Ovary (tissue), 9 donors: ENCODE data around the gene PDCD2. TPM values are rescaled to one million over a fixed set of nuclear protein-coding genes. Genes with fewer than 3 reads are reported as not detected.

Experiments
- DNase-seq, 5 donors: peaks; one replicate each; pipeline ENCODE4 v3.0.0-alpha.2; 2019 to 2020
- H3K27ac ChIP-seq, 2 donors: fragments of 200-600 bp; one replicate each; pipeline versions ENCODE4 v1.5.1 to v1.8.0; 2019 to 2022
- H3K27me3 ChIP-seq: fragments of 200-600 bp; one replicate; pipeline ENCODE4 v1.8.0; 2022
- H3K36me3 ChIP-seq: fragments of 200-600 bp; sonication (generic); one replicate; pipeline ENCODE4 v1.5.1; 2019
- H3K4me1 ChIP-seq: one replicate; pipeline ENCODE4 v1.8.1; 2013; ENCODE audit warnings: mild to moderate bottlenecking, moderate library complexity; ENCODE audit not compliant: insufficient read depth
- H3K4me3 ChIP-seq: fragments of 200-600 bp; sonication (generic); one replicate; pipeline ENCODE4 v1.5.1; 2017
- H3K9me3 ChIP-seq, 2 donors: fragments of 200-600 bp in 1 of 2; sonication (generic) in 1 of 2; one replicate each; pipeline versions ENCODE4 v1.5.1 to v1.8.1; 2013 to 2019; ENCODE audit warnings: mild to moderate bottlenecking in 1 of 2, moderate library complexity in 1 of 2
- CTCF ChIP-seq, 3 donors: fragments of 450-650 bp in 2 of 3; fragments of 200-600 bp in 1 of 3; IDR thresholded peaks; one replicate each; pipeline versions ENCODE4 v1.5.1 to v1.8.0; 2016 to 2022; ENCODE audit warnings: antibody characterized with exemption in 3 of 3, mild to moderate bottlenecking in 1 of 3
- EP300 ChIP-seq: sonication (generic); formaldehyde crosslinking; IDR thresholded peaks from one replicate; pipeline ENCODE4 v1.6.1; 2017; ENCODE audit warnings: antibody characterized with exemption
- POLR2A ChIP-seq: fragments of 450-650 bp; IDR thresholded peaks from one replicate; pipeline ENCODE4 v1.6.1; 2017; ENCODE audit warnings: antibody characterized with exemption, mild to moderate bottlenecking, moderate library complexity
- WGBS, 3 donors: extraction: QIAGEN DNeasy Blood & Tissue Kit in 1 of 3; methylation state at CpG; one replicate each; pipeline versions ENCODE4 v1.1.5 to v1.1.7; 2013 to 2017; 5-methylcytosine and 5-hydroxymethylcytosine counted together
- intact Hi-C, 4 donors: fragments of 100-400 bp; cut with DNase I; formaldehyde crosslinking; loops; one replicate each; pipeline versions ENCODE4 v1.11.0 to v1.15.1; 2022 to 2023
- polyA plus RNA-seq, 2 donors: library from polyadenylated mRNA; stranded (reverse); fragments of 200-250 nt in 1 of 2; fragments of 350-450 nt in 1 of 2; fragmentation: Illumina TruSeq in 1 of 2; extraction: RNeasy Lipid Tissue Mini Kit (QIAGEN cat#74804) in 1 of 2; gene quantifications; one replicate each; pipeline ENCODE4 v1.2.3, GENCODE V29; 2013 to 2014
- total RNA-seq, 7 donors: library from RNA; depleted of rRNA in 2 of 7; stranded (reverse); fragments of >200 nt in 2 of 7; fragmentation: NEBNext Ultra II Directional in 3 of 7; extraction: Animal tissue kit (Norgen Biotek cat#: 25700) in 3 of 7; gene quantifications; one replicate each; pipeline versions ENCODE4 v1.1.0 to v1.2.4, GENCODE V29; 2016 to 2023
- donor health status: DM: no; HTN: no; CAD: no; lungs with moderate emphysema.
- donor health status: DM: no; HTN: no; CAD: no.
- donor health status: Bipolar disorder and iron deficiency.
- donor health status: DM: yes; HTN: yes; CAD: no.
- donor health status: DM: no; HTN: no; CAD: no.
- donor health status: DM: yes; HTN: yes; CAD: no.

The PDCD2 gene
- total and polyA plus RNA-seq, 9 donors = 37.4 to 75.0 (median 51.2) TPM

- Histone ChIP-seq H3K36me3 (no peaks in the 10 kb centered on the region), H3K4me1 (no peaks in the 10 kb centered on the region), H3K27ac (no peak overlapping the region), H3K27me3 (no peaks in the 10 kb centered on the region), H3K4me3 (no peak overlapping the region), H3K9me3 (no peaks in the 10 kb centered on the region)
- intact Hi-C loops = no loop called here
- DNase-seq = no peak
- no peak for TF ChIP-seq EP300
- TF ChIP-seq CTCF (IDR thresholded peaks at IDR 0.05) = no peak
- TF ChIP-seq POLR2A = no peak
Observed at GRCh38 chr6:170596426-170596825, 12.0 kb upstream of the PDCD2 start.

GRCh38 chr6:170590725-170591124, 6.3 kb upstream of the PDCD2 start:
- no peak for DNase-seq
- no peak for TF ChIP-seq EP300
- Histone ChIP-seq H3K9me3 (no peaks in the 10 kb centered on the region), H3K27me3 (no peaks in the 10 kb centered on the region), H3K36me3 (no peaks in the 10 kb centered on the region), H3K4me1 (no peaks in the 10 kb centered on the region), H3K4me3 (no peak overlapping the region), H3K27ac (no peak overlapping the region)
- intact Hi-C loops = no loop called here
- 80 to 95% (median 88%) methylated on average over 1 of the region's 1 CpG for WGBS, 3 donors

GRCh38 chr6:170584954-170585498, 589 bp upstream of the PDCD2 start:
- no peaks in the 10 kb centered on the region for H3K9me3 ChIP-seq
- intact Hi-C loops = no loop called here
- no peak for TF ChIP-seq CTCF (IDR thresholded peaks at IDR 0.05)
- TF ChIP-seq POLR2A = no peak
- TF ChIP-seq EP300 = no peak
- peak overlapping the region in 1 of 2 donors; percentile 71 for H3K27ac ChIP-seq
- no peaks in the 10 kb centered on the region for H3K27me3 ChIP-seq
- H3K4me3 ChIP-seq = peak overlapping the region; percentile 92
- DNase-seq = no peak
- 6 to 10% (median 8%) methylated on average over 6 of the region's 6 CpGs for WGBS, 3 donors
- no peaks in the 10 kb centered on the region for H3K36me3 ChIP-seq
- H3K4me1 ChIP-seq = no peaks in the 10 kb centered on the region

- peak overlapping the region in 1 of 2 donors; percentile 71 for H3K27ac ChIP-seq
- DNase-seq = no peak
- peak overlapping the region; percentile 92 for H3K4me3 ChIP-seq
- no peaks in the 10 kb centered on the region for H3K36me3 ChIP-seq
- no peak for TF ChIP-seq EP300
- no peaks in the 10 kb centered on the region for H3K9me3 ChIP-seq
- intact Hi-C loops = no loop called here
- 0 to 1% (median 1%) methylated on average over 12 of the region's 12 CpGs for WGBS, 3 donors
- no peaks in the 10 kb centered on the region for H3K27me3 ChIP-seq
- H3K4me1 ChIP-seq = no peaks in the 10 kb centered on the region
Observed at GRCh38 chr6:170583756-170584180, 669 bp downstream of the PDCD2 start.

- Histone ChIP-seq H3K27me3 (no peaks in the 10 kb centered on the region), H3K36me3 (no peaks in the 10 kb centered on the region), H3K9me3 (no peaks in the 10 kb centered on the region), H3K4me1 (no peaks in the 10 kb centered on the region), H3K27ac (no peak overlapping the region), H3K4me3 (no peak overlapping the region)
- TF ChIP-seq EP300 (no peak), CTCF (IDR thresholded peaks at IDR 0.05) (no peak), POLR2A (no peak)
- DNase-seq = no peak
- intact Hi-C loops = no loop called here
Observed at GRCh38 chr6:170578909-170579308, 5.5 kb downstream of the PDCD2 start.
